ENCODE data around the gene TPRG1. TPM values are rescaled to one million over a fixed set of nuclear protein-coding genes. Genes with fewer than 3 reads are reported as not detected.

TPRG1 gene
- total and polyA plus RNA-seq, 2 donors (not counting 1 experiment from before 2014, with no cell fraction given) = 0.21 to 0.39 TPM

DNA sequence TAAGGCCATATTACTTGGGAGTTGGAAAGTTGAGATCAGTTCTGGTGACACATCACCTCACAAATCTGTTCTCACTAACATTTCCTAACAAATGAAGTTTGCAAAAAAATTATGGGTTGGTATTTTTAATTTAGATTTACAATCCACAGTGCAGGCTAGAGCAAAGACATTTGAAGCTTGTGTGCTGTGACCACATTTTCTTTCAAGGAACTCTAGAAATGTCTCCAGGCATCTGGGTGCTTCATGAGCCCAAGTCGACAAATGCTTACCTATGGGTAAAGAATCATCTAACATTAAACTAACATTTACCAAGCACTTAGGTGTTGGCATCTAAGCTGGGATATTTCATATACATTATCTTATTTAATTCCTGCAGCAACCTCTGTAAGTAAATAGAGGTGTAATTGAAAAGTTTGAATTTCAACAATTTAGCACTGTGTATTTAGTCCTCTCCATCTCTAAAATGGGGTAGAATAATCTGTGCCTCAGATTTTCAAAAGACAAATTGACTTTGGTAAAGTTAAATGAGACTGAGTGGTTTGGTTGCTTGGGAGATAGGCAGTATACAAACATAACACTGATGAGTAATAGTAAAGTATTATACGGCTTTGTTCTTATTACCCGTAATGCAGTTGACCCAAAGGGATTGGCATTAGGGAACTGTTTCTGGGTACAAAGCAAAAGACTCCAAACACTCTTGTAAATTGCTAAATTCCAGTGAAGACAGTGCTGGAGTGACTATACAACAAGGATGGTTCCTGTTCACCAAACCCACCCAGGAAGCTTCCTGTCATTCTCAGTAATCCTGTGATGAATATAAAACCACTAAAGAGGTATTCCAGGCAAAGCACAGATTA lies 162.5 kb downstream of the TPRG1 start:
- CTCF ChIA-PET = no interaction called here
- peaks cover 0 to 7% (median 1%) of the 10 kb centered on the region in 4 experiments for H3K27me3 ChIP-seq (replicated peaks in 1 of 4; ENCODE audit: control extremely low read depth in 1 of 4, control insufficient read depth in 3 of 4, insufficient read depth in 4 of 4, low read length in 3 of 4)
- POLR2A ChIA-PET = no interaction called here
- Mint-ChIP-seq H3K27ac (no peak overlapping the region), H3K4me3 (no peak overlapping the region), H3K27me3 (peaks cover 35% of the 10 kb centered on the region), H3K4me1 (no peaks in the 10 kb centered on the region), H3K9me3 (ENCODE audit: insufficient read depth) (no peaks in the 10 kb centered on the region)
- intact Hi-C loops (cut with micrococcal nuclease) = no loop called here
- no peaks in the 10 kb centered on the region for H3K4me1 ChIP-seq (ENCODE audit: control insufficient read depth in 2 of 2, insufficient read depth in 2 of 2, low read length in 2 of 2)
- ATAC-seq (ENCODE audit: low read depth) (no peak), DNase-seq (no peak)
- no peaks in the 10 kb centered on the region for H4K20me1 ChIP-seq (ENCODE audit: control insufficient read depth, insufficient read depth, low read length, poor library complexity, severe bottlenecking)
- H3K79me2 ChIP-seq (ENCODE audit: control insufficient read depth, insufficient read depth, low read length) = no peaks in the 10 kb centered on the region
- H3K36me3 ChIP-seq (replicated peaks in 1 of 2; ENCODE audit: control extremely low read depth in 1 of 2, control insufficient read depth in 1 of 2, extremely low read depth in 1 of 2, insufficient read depth in 2 of 2, low read length in 1 of 2) = no peaks in the 10 kb centered on the region
- WGBS (ENCODE audit: insufficient coverage) = 100% methylated on average over 1 of the region's 3 CpGs
- H3K4me2 ChIP-seq (replicated peaks; ENCODE audit: low read depth, low read length, poor library complexity, severe bottlenecking) = no peak overlapping the region
- no peak overlapping the region for H3K4me3 ChIP-seq (ENCODE audit: control extremely low read depth in 1 of 5, extremely low read depth in 1 of 5, insufficient read depth in 1 of 5, low read depth in 2 of 5, low read length in 4 of 5)
- TF ChIP-seq, protein P1, sequence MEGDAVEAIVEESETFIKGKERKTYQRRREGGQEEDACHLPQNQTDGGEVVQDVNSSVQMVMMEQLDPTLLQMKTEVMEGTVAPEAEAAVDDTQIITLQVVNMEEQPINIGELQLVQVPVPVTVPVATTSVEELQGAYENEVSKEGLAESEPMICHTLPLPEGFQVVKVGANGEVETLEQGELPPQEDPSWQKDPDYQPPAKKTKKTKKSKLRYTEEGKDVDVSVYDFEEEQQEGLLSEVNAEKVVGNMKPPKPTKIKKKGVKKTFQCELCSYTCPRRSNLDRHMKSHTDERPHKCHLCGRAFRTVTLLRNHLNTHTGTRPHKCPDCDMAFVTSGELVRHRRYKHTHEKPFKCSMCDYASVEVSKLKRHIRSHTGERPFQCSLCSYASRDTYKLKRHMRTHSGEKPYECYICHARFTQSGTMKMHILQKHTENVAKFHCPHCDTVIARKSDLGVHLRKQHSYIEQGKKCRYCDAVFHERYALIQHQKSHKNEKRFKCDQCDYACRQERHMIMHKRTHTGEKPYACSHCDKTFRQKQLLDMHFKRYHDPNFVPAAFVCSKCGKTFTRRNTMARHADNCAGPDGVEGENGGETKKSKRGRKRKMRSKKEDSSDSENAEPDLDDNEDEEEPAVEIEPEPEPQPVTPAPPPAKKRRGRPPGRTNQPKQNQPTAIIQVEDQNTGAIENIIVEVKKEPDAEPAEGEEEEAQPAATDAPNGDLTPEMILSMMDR (IDR thresholded peaks at IDR 0.05) = no peak
- no peak for TF ChIP-seq EZH2 (IDR thresholded peaks at IDR 0.05; ENCODE audit: borderline replicate concordance, insufficient read depth, low read depth, low read length, poor library complexity, severe bottlenecking)
- no peak overlapping the region for H3K27ac ChIP-seq (ENCODE audit: low read length in 2 of 2)
- no peaks in the 10 kb centered on the region for H3K9me3 ChIP-seq (ENCODE audit: control extremely low read depth in 1 of 3, control insufficient read depth in 2 of 3, insufficient read depth in 1 of 3, low read length in 2 of 3)
- H3K9ac ChIP-seq (ENCODE audit: low read length) = no peak overlapping the region
- no peak overlapping the region for H2AFZ ChIP-seq (ENCODE audit: insufficient read depth, low read depth, low read length, poor library complexity, severe bottlenecking)

DNA sequence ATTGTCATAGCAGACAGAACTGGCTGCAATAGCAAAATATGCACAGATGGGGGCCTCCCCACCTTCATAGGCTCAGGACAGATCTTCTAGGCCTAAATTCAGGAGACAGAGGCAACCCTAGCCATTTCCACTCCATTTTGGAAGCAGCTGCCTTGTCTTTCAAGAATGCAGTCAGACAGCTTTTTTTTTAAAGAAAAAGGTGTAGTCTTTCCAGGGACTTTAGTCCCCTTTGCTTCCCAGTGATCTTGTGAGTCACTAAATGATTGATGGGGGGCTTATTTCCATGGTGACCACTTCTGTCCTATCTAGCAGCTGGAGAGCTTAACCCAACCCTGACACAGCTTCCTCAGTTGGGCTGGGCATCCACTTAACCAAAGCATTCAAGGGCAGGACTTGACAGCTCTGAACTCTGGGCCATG lies 165.9 kb downstream of the TPRG1 start:
- intact Hi-C loops (cut with micrococcal nuclease) = no loop called here
- no peak for TF ChIP-seq EZH2 (IDR thresholded peaks at IDR 0.05; ENCODE audit: borderline replicate concordance, insufficient read depth, low read depth, low read length, poor library complexity, severe bottlenecking)
- TF ChIP-seq, protein P1 (IDR thresholded peaks at IDR 0.05) = no peak
- no peaks in the 10 kb centered on the region for H4K20me1 ChIP-seq (ENCODE audit: control insufficient read depth, insufficient read depth, low read length, poor library complexity, severe bottlenecking)
- no peaks in the 10 kb centered on the region for H3K4me1 ChIP-seq (ENCODE audit: control insufficient read depth in 2 of 2, insufficient read depth in 2 of 2, low read length in 2 of 2)
- H3K9ac ChIP-seq (ENCODE audit: low read length) = no peak overlapping the region
- DNase-seq = no peak
- POLR2A ChIA-PET = no interaction called here
- H3K27ac ChIP-seq (ENCODE audit: low read length in 2 of 2) = no peak overlapping the region
- no peak overlapping the region for H2AFZ ChIP-seq (ENCODE audit: insufficient read depth, low read depth, low read length, poor library complexity, severe bottlenecking)
- no peaks in the 10 kb centered on the region for H3K9me3 Mint-ChIP-seq (ENCODE audit: insufficient read depth)
- no peaks in the 10 kb centered on the region for H3K79me2 ChIP-seq (ENCODE audit: control insufficient read depth, insufficient read depth, low read length)
- no peaks in the 10 kb centered on the region for H3K9me3 ChIP-seq (ENCODE audit: control extremely low read depth in 1 of 3, control insufficient read depth in 2 of 3, insufficient read depth in 1 of 3, low read length in 2 of 3)
- H3K27ac Mint-ChIP-seq = no peak overlapping the region
- H3K27me3 Mint-ChIP-seq = peaks cover 36% of the 10 kb centered on the region
- no peaks in the 10 kb centered on the region for H3K4me1 Mint-ChIP-seq
- H3K27me3 ChIP-seq (replicated peaks in 1 of 4; ENCODE audit: control extremely low read depth in 1 of 4, control insufficient read depth in 3 of 4, insufficient read depth in 4 of 4, low read length in 3 of 4) = peaks cover 0 to 3% (median 1%) of the 10 kb centered on the region in 4 experiments
- no peak overlapping the region for H3K4me3 Mint-ChIP-seq
- CTCF ChIA-PET = no interaction called here
- no peak overlapping the region for H3K4me3 ChIP-seq (ENCODE audit: control extremely low read depth in 1 of 5, extremely low read depth in 1 of 5, insufficient read depth in 1 of 5, low read depth in 2 of 5, low read length in 4 of 5)
- ATAC-seq (ENCODE audit: low read depth) = no peak
- no peak overlapping the region for H3K4me2 ChIP-seq (replicated peaks; ENCODE audit: low read depth, low read length, poor library complexity, severe bottlenecking)
- no peaks in the 10 kb centered on the region for H3K36me3 ChIP-seq (replicated peaks in 1 of 2; ENCODE audit: control extremely low read depth in 1 of 2, control insufficient read depth in 1 of 2, extremely low read depth in 1 of 2, insufficient read depth in 2 of 2, low read length in 1 of 2)

Measured in B cell (primary cell).